Hepatocyte (in vitro differentiated cells): ENCODE data around the gene PHACTR1. TPM values are rescaled to one million over a fixed set of nuclear protein-coding genes. Genes with fewer than 3 reads are reported as not detected.
A peak's percentile ranks its signal among the peaks of the same experiment; 100 is the strongest.

Source experiments
- DNase-seq: peaks from one replicate; pipeline ENCODE4 v3.0.0-alpha.2; 2016; ENCODE audit warnings: low spot score
- H2AFZ ChIP-seq: fragments of 200-600 bp; sonication (generic); 2 replicates; pipeline ENCODE4 v1.6.0; 2016; ENCODE audit warnings: antibody characterized with exemption, mild to moderate bottlenecking
- H3K27ac ChIP-seq: fragments of 200-600 bp; sonication (generic); 2 replicates; pipeline ENCODE4 v1.5.1; 2016; ENCODE audit warnings: mild to moderate bottlenecking
- H3K27me3 ChIP-seq: fragments of 200-600 bp; sonication (generic); 2 replicates; pipeline ENCODE4 v1.6.1; 2016
- H3K36me3 ChIP-seq: fragments of 200-600 bp; sonication (generic); replicated peaks from 2 replicates; pipeline ENCODE4 v1.5.1; 2016; ENCODE audit warnings: low read depth; ENCODE audit not compliant: insufficient read depth
- H3K4me1 ChIP-seq: fragments of 200-600 bp; sonication (generic); 2 replicates; pipeline ENCODE4 v1.5.1; 2016; ENCODE audit warnings: mild to moderate bottlenecking, moderate library complexity; ENCODE audit not compliant: insufficient read depth
- H3K4me2 ChIP-seq: fragments of 200-600 bp; sonication (generic); 2 replicates; pipeline ENCODE4 v1.6.0; 2016
- H3K4me3 ChIP-seq: fragments of 200-600 bp; sonication (generic); 2 replicates; pipeline ENCODE4 v1.5.1; 2016; ENCODE audit warnings: mild to moderate bottlenecking
- H3K79me2 ChIP-seq: fragments of 200-600 bp; sonication (generic); 2 replicates; pipeline ENCODE4 v1.6.0; 2017; ENCODE audit warnings: mild to moderate bottlenecking
- H3K9me2 ChIP-seq: fragments of 200-600 bp; sonication (generic); replicated peaks from 2 replicates; pipeline ENCODE4 v1.6.0; 2017; ENCODE audit warnings: mild to moderate bottlenecking; ENCODE audit not compliant: insufficient read depth
- H3K9me3 ChIP-seq: fragments of 200-600 bp; sonication (generic); 2 replicates; pipeline ENCODE4 v1.5.1; 2016; ENCODE audit warnings: low read depth, mild to moderate bottlenecking
- H4K20me1 ChIP-seq: fragments of 200-600 bp; sonication (generic); 2 replicates; pipeline ENCODE4 v1.6.0; 2016; ENCODE audit warnings: mild to moderate bottlenecking; ENCODE audit not compliant: insufficient read depth, poor library complexity, severe bottlenecking
- EZH2 ChIP-seq: fragments of 200-600 bp; sonication (generic); IDR thresholded peaks from 2 replicates; pipeline ENCODE4 v1.6.1; 2016; ENCODE audit warnings: antibody characterized with exemption, mild to moderate bottlenecking, borderline replicate concordance
- EZH2phosphoT487 ChIP-seq: fragments of 200-600 bp; sonication (generic); IDR thresholded peaks from one replicate; pipeline ENCODE4 v1.6.1; 2018; ENCODE audit warnings: antibody characterized with exemption, mild to moderate bottlenecking, low read depth, moderate library complexity; ENCODE audit not compliant: unreplicated experiment, severe bottlenecking
- WGBS: methylation state at CpG from one replicate; pipeline ENCODE4 v1.1.6; 2016; ENCODE audit warnings: low lambda C conversion rate; ENCODE audit errors: missing lambda C conversion rate; 5-methylcytosine and 5-hydroxymethylcytosine counted together
- polyA plus RNA-seq: library from polyadenylated mRNA; unstranded; fragments of >200 nt; fragmentation: Nextera tagmentation; extraction: Ambion mirVana; gene quantifications from 2 replicates; pipeline ENCODE4 v1.2.1, GENCODE V29; 2016
- total RNA-seq: library from RNA; depleted of rRNA; stranded (reverse); fragments of >200 nt; gene quantifications from 2 replicates; pipeline ENCODE4 v1.2.3, GENCODE V29; 2014
- TF ChIP-seq, protein P1 (sequence below): fragments of 200-600 bp; sonication (generic); IDR thresholded peaks from 2 replicates; pipeline ENCODE4 v1.5.1; 2016; ENCODE audit warnings: antibody characterized with exemption, mild to moderate bottlenecking; ENCODE audit not compliant: poor library complexity

PHACTR1 gene
- total and polyA plus RNA-seq, 2 experiments from 2014 or later: 3.0 to 4.3 TPM

DNA sequence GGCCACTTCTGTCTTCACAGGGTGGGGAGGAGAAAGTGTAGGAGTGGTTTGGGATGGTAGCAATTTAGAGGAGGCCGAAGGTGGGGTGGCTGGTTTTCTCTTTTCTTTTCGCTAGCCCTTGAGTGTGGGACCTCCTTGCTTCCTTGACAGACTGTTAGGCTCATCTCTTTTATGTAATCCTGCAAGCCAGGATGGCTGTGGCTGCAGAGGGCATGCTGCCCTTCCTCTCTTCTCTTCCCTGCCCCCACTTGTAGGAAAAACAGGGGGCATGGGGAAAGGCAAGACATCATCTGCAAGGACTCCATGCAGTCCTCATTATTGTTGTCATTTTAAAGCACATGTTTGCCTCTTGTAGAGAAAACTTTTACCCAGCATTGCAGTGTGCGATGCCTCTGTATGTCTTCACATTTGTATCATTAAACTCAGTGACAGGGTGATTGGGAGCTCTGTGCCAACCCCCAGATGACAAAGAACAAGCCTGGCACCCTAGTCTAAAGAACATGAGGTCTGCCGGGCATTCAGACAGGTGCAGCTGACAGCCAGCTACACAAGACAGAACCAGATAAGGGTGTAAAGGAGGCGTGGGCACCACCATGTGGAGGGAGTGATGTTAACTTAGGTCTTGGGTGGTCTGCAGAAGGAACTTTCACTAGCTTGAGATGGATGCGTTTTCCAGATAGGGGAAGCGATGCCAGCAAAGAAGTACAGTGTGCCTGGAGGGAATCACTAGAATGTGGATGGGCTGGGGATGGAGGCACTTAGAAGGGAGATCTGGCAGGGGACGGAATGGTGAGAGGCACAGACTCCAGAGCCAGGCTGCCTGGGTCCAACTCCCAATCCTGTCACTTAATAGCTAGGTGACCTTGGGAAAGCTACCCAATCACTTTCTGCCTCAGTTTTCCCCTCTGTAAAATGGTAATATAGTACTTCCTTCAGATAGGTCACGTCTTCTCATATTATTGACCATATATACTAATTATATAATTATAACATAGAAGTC is 404.2 kb downstream of the PHACTR1 start:
- Histone ChIP-seq H3K27ac (no peak overlapping the region), H3K9me3 (no peaks in the 10 kb centered on the region), H3K27me3 (peaks cover 3% of the 10 kb centered on the region), H4K20me1 (no peaks in the 10 kb centered on the region), H3K36me3 (no peaks in the 10 kb centered on the region), H2AFZ (no peak overlapping the region), H3K4me1 (no peaks in the 10 kb centered on the region), H3K4me3 (no peak overlapping the region), H3K9me2 (no peaks in the 10 kb centered on the region), H3K79me2 (no peaks in the 10 kb centered on the region), H3K4me2 (no peak overlapping the region)
- DNase-seq: no peak
- no peak for TF ChIP-seq EZH2phosphoT487
- TF ChIP-seq, protein P1, sequence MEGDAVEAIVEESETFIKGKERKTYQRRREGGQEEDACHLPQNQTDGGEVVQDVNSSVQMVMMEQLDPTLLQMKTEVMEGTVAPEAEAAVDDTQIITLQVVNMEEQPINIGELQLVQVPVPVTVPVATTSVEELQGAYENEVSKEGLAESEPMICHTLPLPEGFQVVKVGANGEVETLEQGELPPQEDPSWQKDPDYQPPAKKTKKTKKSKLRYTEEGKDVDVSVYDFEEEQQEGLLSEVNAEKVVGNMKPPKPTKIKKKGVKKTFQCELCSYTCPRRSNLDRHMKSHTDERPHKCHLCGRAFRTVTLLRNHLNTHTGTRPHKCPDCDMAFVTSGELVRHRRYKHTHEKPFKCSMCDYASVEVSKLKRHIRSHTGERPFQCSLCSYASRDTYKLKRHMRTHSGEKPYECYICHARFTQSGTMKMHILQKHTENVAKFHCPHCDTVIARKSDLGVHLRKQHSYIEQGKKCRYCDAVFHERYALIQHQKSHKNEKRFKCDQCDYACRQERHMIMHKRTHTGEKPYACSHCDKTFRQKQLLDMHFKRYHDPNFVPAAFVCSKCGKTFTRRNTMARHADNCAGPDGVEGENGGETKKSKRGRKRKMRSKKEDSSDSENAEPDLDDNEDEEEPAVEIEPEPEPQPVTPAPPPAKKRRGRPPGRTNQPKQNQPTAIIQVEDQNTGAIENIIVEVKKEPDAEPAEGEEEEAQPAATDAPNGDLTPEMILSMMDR: peak; percentile 3
- WGBS: 74% methylated on average over 9 of the region's 9 CpGs

DNA sequence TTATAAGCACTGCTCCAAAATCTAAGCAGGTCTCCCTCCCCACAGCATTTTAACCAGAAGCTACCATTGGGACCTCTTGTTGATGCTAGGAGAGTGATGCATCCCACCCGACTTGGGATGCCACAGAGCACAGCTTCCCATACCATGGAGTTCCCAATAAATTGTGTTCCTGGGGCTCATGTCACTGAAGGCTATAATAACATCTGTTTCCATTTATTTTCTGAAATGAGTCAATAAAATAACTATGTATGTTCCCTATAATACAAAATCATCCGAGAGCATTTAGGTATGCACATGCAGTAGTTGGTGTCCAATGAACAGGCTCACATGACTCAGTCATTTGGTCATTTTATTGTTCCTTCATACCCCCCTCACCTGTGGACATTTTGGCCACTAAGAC is 407.6 kb downstream of the PHACTR1 start:
- Histone ChIP-seq H3K9me2 (no peaks in the 10 kb centered on the region), H3K79me2 (no peaks in the 10 kb centered on the region), H3K9me3 (no peaks in the 10 kb centered on the region), H3K4me1 (no peaks in the 10 kb centered on the region), H3K27me3 (peaks cover 3% of the 10 kb centered on the region), H3K27ac (no peak overlapping the region), H3K36me3 (no peaks in the 10 kb centered on the region), H3K4me3 (no peak overlapping the region), H4K20me1 (no peaks in the 10 kb centered on the region), H2AFZ (no peak overlapping the region), H3K4me2 (no peak overlapping the region)
- TF ChIP-seq EZH2phosphoT487 (no peak), EZH2 (no peak)
- TF ChIP-seq, protein P1: no peak
- 77% methylated on average over 2 of the region's 2 CpGs for WGBS
- no peak for DNase-seq

DNA sequence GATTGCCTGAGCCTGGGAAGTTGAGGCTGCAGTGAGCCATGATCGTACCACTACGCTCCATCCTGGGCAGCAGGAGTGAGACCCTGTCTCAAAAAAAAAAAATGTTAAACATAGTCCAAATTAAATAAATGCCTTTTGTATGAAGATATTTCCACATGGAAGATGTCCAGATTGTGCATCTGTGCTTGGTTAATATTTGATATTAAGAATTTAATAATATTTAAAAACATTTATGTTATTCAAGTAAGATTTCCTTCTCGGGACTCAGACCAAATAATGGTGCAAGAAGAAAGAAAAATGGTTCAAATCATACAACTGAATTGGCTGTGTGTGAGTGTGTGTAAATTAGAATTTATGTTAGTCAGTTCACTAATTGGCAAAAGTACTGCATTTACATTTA is 409.3 kb downstream of the PHACTR1 start:
- no peaks in the 10 kb centered on the region for H3K9me3 ChIP-seq
- no peak for DNase-seq
- H4K20me1 ChIP-seq: no peaks in the 10 kb centered on the region
- no peak for TF ChIP-seq EZH2
- no peak for TF ChIP-seq EZH2phosphoT487
- TF ChIP-seq, protein P1: no peak
- no peaks in the 10 kb centered on the region for H3K9me2 ChIP-seq
- no peaks in the 10 kb centered on the region for H3K36me3 ChIP-seq
- no peak overlapping the region for H3K4me3 ChIP-seq
- H3K27me3 ChIP-seq: no peaks in the 10 kb centered on the region
- H3K4me2 ChIP-seq: no peak overlapping the region
- H3K79me2 ChIP-seq: no peaks in the 10 kb centered on the region
- H3K27ac ChIP-seq: no peak overlapping the region
- 97% methylated on average over 3 of the region's 3 CpGs for WGBS
- no peak overlapping the region for H2AFZ ChIP-seq
- no peaks in the 10 kb centered on the region for H3K4me1 ChIP-seq
